WTC11 (cell line): ENCODE measurements around the gene COL4A1.

Source experiments
- ETV6 ChIP-seq: sonication (generic); formaldehyde crosslinking; IDR thresholded peaks from 2 replicates; pipeline ENCODE4 v1.8.1; 2022; ENCODE audit warnings: mild to moderate bottlenecking, missing genetic modification reagents
- JUN ChIP-seq: sonication (generic); formaldehyde crosslinking; IDR thresholded peaks from 2 replicates; pipeline ENCODE4 v1.8.0; 2023; ENCODE audit warnings: mild to moderate bottlenecking, missing genetic modification reagents
- KAT7 ChIP-seq: sonication (generic); formaldehyde crosslinking; IDR thresholded peaks from 2 replicates; pipeline ENCODE4 v1.8.1; 2023; ENCODE audit warnings: missing genetic modification reagents, mild to moderate bottlenecking, borderline replicate concordance
- SP1 ChIP-seq: sonication (generic); formaldehyde crosslinking; conservative IDR thresholded peaks from 2 replicates; pipeline ENCODE4 v1.8.1; 2022; ENCODE audit warnings: missing genetic modification reagents
- TF ChIP-seq, protein P1 (sequence below): sonication (generic); formaldehyde crosslinking; IDR thresholded peaks from 2 replicates; pipeline ENCODE4 v1.8.0; 2022; ENCODE audit warnings: missing genetic modification reagents
- TF ChIP-seq, protein P2 (sequence below): fragments of 250-450 bp; sonication (Bioruptor Pico); IDR thresholded peaks from 2 replicates; pipeline ENCODE4 v2.1.2; 2022; ENCODE audit warnings: mild to moderate bottlenecking, moderate library complexity
- TF ChIP-seq, protein P3 (sequence below): sonication (generic); formaldehyde crosslinking; IDR thresholded peaks from 2 replicates; pipeline ENCODE4 v1.8.0; 2023; ENCODE audit warnings: mild to moderate bottlenecking, missing genetic modification reagents
- TF ChIP-seq, protein P4 (sequence below): fragments of 200-600 bp; IDR thresholded peaks from 2 replicates; pipeline ENCODE4 v1.8.0; 2022; ENCODE audit warnings: antibody characterized with exemption
- TF ChIP-seq, protein P5 (sequence below): sonication (generic); formaldehyde crosslinking; IDR thresholded peaks from 2 replicates; pipeline ENCODE4 v1.8.1; 2023; ENCODE audit warnings: mild to moderate bottlenecking, missing genetic modification reagents, moderate library complexity
- TF ChIP-seq, protein P6 (sequence below): sonication (generic); formaldehyde crosslinking; conservative IDR thresholded peaks from 2 replicates; pipeline ENCODE4 v1.8.1; 2022; ENCODE audit warnings: mild to moderate bottlenecking, missing genetic modification reagents
- TF ChIP-seq, protein P7 (sequence below): sonication (generic); formaldehyde crosslinking; IDR thresholded peaks from 2 replicates; pipeline ENCODE4 v1.8.1; 2022; ENCODE audit warnings: low read depth, mild to moderate bottlenecking, moderate library complexity, missing genetic modification reagents, borderline replicate concordance

DNA sequence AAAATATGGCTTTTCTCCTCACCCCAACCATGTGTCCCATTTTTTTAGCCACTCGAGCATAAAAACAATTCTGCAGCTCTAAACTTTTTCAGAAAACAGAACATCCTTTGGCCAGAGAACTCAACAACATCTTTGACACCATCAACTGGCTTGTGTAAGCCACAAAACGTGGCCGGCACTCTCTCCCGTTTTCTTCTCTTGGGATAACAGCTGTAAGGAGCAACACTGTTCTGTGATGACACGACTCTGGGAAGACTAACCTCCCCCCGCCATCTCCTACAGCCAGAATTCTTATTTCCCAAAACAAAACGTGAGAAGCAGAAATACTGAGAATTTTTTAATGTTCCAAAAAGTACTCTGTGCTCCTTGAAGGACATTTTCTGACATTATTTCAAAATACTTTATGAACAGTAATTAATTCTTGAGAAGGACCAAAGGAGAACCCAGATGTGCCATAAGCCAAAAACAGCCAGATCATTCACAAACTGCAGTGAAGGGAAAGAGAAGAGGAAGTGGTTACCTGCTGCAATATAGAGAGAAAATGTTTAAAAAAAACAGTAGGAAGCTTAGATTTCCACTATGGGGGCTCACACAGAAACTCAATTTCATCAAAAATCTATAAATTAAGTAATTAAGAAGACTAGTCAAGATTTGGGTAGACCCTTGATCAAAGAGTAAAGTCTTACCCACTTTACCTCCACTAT is 25.8 kb downstream of the COL4A1 start:
- TF ChIP-seq, protein P1, sequence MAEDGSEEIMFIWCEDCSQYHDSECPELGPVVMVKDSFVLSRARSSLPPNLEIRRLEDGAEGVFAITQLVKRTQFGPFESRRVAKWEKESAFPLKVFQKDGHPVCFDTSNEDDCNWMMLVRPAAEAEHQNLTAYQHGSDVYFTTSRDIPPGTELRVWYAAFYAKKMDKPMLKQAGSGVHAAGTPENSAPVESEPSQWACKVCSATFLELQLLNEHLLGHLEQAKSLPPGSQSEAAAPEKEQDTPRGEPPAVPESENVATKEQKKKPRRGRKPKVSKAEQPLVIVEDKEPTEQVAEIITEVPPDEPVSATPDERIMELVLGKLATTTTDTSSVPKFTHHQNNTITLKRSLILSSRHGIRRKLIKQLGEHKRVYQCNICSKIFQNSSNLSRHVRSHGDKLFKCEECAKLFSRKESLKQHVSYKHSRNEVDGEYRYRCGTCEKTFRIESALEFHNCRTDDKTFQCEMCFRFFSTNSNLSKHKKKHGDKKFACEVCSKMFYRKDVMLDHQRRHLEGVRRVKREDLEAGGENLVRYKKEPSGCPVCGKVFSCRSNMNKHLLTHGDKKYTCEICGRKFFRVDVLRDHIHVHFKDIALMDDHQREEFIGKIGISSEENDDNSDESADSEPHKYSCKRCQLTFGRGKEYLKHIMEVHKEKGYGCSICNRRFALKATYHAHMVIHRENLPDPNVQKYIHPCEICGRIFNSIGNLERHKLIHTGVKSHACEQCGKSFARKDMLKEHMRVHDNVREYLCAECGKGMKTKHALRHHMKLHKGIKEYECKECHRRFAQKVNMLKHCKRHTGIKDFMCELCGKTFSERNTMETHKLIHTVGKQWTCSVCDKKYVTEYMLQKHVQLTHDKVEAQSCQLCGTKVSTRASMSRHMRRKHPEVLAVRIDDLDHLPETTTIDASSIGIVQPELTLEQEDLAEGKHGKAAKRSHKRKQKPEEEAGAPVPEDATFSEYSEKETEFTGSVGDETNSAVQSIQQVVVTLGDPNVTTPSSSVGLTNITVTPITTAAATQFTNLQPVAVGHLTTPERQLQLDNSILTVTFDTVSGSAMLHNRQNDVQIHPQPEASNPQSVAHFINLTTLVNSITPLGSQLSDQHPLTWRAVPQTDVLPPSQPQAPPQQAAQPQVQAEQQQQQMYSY = no peak
- no peak for TF ChIP-seq KAT7 (CRISPR knock-in tag)
- TF ChIP-seq, protein P2, sequence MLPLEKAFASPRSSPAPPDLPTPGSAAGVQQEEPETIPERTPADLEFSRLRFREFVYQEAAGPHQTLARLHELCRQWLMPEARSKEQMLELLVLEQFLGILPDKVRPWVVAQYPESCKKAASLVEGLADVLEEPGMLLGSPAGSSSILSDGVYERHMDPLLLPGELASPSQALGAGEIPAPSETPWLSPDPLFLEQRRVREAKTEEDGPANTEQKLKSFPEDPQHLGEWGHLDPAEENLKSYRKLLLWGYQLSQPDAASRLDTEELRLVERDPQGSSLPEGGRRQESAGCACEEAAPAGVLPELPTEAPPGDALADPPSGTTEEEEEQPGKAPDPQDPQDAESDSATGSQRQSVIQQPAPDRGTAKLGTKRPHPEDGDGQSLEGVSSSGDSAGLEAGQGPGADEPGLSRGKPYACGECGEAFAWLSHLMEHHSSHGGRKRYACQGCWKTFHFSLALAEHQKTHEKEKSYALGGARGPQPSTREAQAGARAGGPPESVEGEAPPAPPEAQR = no peak
- TF ChIP-seq, protein P3, sequence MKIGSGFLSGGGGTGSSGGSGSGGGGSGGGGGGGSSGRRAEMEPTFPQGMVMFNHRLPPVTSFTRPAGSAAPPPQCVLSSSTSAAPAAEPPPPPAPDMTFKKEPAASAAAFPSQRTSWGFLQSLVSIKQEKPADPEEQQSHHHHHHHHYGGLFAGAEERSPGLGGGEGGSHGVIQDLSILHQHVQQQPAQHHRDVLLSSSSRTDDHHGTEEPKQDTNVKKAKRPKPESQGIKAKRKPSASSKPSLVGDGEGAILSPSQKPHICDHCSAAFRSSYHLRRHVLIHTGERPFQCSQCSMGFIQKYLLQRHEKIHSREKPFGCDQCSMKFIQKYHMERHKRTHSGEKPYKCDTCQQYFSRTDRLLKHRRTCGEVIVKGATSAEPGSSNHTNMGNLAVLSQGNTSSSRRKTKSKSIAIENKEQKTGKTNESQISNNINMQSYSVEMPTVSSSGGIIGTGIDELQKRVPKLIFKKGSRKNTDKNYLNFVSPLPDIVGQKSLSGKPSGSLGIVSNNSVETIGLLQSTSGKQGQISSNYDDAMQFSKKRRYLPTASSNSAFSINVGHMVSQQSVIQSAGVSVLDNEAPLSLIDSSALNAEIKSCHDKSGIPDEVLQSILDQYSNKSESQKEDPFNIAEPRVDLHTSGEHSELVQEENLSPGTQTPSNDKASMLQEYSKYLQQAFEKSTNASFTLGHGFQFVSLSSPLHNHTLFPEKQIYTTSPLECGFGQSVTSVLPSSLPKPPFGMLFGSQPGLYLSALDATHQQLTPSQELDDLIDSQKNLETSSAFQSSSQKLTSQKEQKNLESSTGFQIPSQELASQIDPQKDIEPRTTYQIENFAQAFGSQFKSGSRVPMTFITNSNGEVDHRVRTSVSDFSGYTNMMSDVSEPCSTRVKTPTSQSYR (CRISPR knock-in tag) = no peak
- TF ChIP-seq SP1 (CRISPR knock-in tag) = no peak
- TF ChIP-seq, protein P4, sequence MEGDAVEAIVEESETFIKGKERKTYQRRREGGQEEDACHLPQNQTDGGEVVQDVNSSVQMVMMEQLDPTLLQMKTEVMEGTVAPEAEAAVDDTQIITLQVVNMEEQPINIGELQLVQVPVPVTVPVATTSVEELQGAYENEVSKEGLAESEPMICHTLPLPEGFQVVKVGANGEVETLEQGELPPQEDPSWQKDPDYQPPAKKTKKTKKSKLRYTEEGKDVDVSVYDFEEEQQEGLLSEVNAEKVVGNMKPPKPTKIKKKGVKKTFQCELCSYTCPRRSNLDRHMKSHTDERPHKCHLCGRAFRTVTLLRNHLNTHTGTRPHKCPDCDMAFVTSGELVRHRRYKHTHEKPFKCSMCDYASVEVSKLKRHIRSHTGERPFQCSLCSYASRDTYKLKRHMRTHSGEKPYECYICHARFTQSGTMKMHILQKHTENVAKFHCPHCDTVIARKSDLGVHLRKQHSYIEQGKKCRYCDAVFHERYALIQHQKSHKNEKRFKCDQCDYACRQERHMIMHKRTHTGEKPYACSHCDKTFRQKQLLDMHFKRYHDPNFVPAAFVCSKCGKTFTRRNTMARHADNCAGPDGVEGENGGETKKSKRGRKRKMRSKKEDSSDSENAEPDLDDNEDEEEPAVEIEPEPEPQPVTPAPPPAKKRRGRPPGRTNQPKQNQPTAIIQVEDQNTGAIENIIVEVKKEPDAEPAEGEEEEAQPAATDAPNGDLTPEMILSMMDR = no peak
- TF ChIP-seq, protein P5, sequence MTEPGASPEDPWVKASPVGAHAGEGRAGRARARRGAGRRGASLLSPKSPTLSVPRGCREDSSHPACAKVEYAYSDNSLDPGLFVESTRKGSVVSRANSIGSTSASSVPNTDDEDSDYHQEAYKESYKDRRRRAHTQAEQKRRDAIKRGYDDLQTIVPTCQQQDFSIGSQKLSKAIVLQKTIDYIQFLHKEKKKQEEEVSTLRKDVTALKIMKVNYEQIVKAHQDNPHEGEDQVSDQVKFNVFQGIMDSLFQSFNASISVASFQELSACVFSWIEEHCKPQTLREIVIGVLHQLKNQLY (CRISPR knock-in tag) = no peak
- TF ChIP-seq ETV6 = no peak
- TF ChIP-seq JUN (CRISPR knock-in tag) = no peak
- TF ChIP-seq, protein P6, sequence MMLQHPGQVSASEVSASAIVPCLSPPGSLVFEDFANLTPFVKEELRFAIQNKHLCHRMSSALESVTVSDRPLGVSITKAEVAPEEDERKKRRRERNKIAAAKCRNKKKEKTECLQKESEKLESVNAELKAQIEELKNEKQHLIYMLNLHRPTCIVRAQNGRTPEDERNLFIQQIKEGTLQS (CRISPR knock-in tag) = no peak
- TF ChIP-seq, protein P7, sequence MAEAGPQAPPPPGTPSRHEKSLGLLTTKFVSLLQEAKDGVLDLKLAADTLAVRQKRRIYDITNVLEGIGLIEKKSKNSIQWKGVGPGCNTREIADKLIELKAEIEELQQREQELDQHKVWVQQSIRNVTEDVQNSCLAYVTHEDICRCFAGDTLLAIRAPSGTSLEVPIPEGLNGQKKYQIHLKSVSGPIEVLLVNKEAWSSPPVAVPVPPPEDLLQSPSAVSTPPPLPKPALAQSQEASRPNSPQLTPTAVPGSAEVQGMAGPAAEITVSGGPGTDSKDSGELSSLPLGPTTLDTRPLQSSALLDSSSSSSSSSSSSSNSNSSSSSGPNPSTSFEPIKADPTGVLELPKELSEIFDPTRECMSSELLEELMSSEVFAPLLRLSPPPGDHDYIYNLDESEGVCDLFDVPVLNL (CRISPR knock-in tag) = no peak
